Keratinocyte (primary cell): ENCODE results near the gene GJC3. TPM values are rescaled to one million over a fixed set of nuclear protein-coding genes. Genes with fewer than 3 reads are reported as not detected.

ENCODE experiments used
- DNase-seq: peaks from one replicate; pipeline ENCODE4 v3.0.0-alpha.2; 2011; ENCODE audit warnings: low read depth, missing footprints, low spot score
- FAIRE-seq: peaks from 2 replicates; lab custom pipeline; 2011; peaks lifted over from hg19 to GRCh38; lab: Jason Lieb, UNC
- H2AFZ ChIP-seq: 2 replicates; pipeline ENCODE4 v1.6.0; 2012; ENCODE audit warnings: low read length, control low read depth, inconsistent platforms; ENCODE audit not compliant: control insufficient read depth
- H3K27ac ChIP-seq: 2 replicates; pipeline ENCODE4 v1.5.1; 2011; ENCODE audit warnings: low read length; ENCODE audit not compliant: control insufficient read depth, insufficient read depth
- H3K27me3 ChIP-seq: 3 replicates; pipeline ENCODE4 v1.6.0; 2011; ENCODE audit warnings: low read length; ENCODE audit not compliant: control insufficient read depth, insufficient read depth; ENCODE audit errors: extremely low read depth
- H3K36me3 ChIP-seq, 2 experiments: 2 replicates in 1 of 2; 3 replicates in 1 of 2; pipeline ENCODE4 v1.5.1; 2011; ENCODE audit warnings: low read length in 2 of 2, mild to moderate bottlenecking in 1 of 2; ENCODE audit not compliant: control insufficient read depth in 2 of 2, insufficient read depth in 2 of 2; ENCODE audit errors: extremely low read depth in 1 of 2
- H3K4me1 ChIP-seq: 3 replicates; pipeline ENCODE4 v1.5.1; 2011; ENCODE audit warnings: low read length; ENCODE audit not compliant: control insufficient read depth, insufficient read depth; ENCODE audit errors: extremely low read depth
- H3K4me2 ChIP-seq: 3 replicates; pipeline ENCODE4 v1.6.0; 2011; ENCODE audit warnings: low read depth, low read length; ENCODE audit not compliant: control insufficient read depth, insufficient read depth; ENCODE audit errors: extremely low read depth
- H3K4me3 ChIP-seq, 3 experiments: fragments of 200-600 bp in 1 of 3; sonication (generic) in 1 of 3; 2 replicates in 2 of 3; 3 replicates in 1 of 3; pipeline ENCODE4 v1.5.1; 2011 to 2016; ENCODE audit warnings: low read length in 3 of 3, mild to moderate bottlenecking in 3 of 3, control low read depth in 2 of 3, inconsistent platforms in 1 of 3, low read depth in 1 of 3, mixed read lengths in 1 of 3, mixed run types in 1 of 3, moderate library complexity in 1 of 3; ENCODE audit not compliant: control insufficient read depth in 2 of 3, insufficient read depth in 2 of 3; ENCODE audit errors: extremely low read depth in 1 of 3
- H3K79me2 ChIP-seq: 2 replicates; pipeline ENCODE4 v1.6.0; 2012; ENCODE audit warnings: low read length; ENCODE audit not compliant: control insufficient read depth, insufficient read depth
- H3K9ac ChIP-seq: 3 replicates; pipeline ENCODE4 v1.6.0; 2011; ENCODE audit warnings: low read length; ENCODE audit not compliant: control insufficient read depth, insufficient read depth; ENCODE audit errors: extremely low read depth
- H3K9me1 ChIP-seq: 3 replicates; pipeline ENCODE4 v1.6.0; 2011; ENCODE audit warnings: low read length; ENCODE audit not compliant: control insufficient read depth, insufficient read depth; ENCODE audit errors: extremely low read depth
- H3K9me3 ChIP-seq: 2 replicates; pipeline ENCODE4 v1.5.1; 2012; ENCODE audit warnings: low read depth, low read length; ENCODE audit not compliant: control insufficient read depth
- H4K20me1 ChIP-seq: 3 replicates; pipeline ENCODE4 v1.6.0; 2011; ENCODE audit warnings: low read length; ENCODE audit not compliant: control insufficient read depth, insufficient read depth; ENCODE audit errors: extremely low read depth
- CTCF ChIP-seq, 3 experiments: IDR thresholded peaks in 1 of 3; conservative IDR thresholded peaks in 1 of 3; optimal IDR thresholded peaks in 1 of 3; 2 replicates in 2 of 3; 3 replicates in 1 of 3; pipeline versions ENCODE3 to v1.5.1; 2011; ENCODE audit warnings: low read length in 3 of 3, mild to moderate bottlenecking in 3 of 3, moderate library complexity in 2 of 3, control low read depth in 1 of 3, inconsistent platforms in 1 of 3; ENCODE audit not compliant: insufficient read depth in 2 of 3; ENCODE audit errors: extremely low read depth in 1 of 3
- EZH2 ChIP-seq: IDR thresholded peaks from one replicate; pipeline ENCODE4 v1.6.1; 2012; ENCODE audit warnings: inconsistent platforms, mild to moderate bottlenecking, low read length, moderate library complexity
- dilution Hi-C: fragments of 300-500 bp; cut with MboI; formaldehyde crosslinking; loops from one replicate; pipeline ENCODE4 v1.7.0; 2020; ENCODE audit warnings: low sequenced_read_pairs; ENCODE audit not compliant: extremely low pct_ligation_motif_present
- polyA plus RNA-seq, 5 experiments: library from polyadenylated mRNA; depleted of rRNA in 3 of 5; stranded (reverse) in 3 of 5; stranded (forward) in 1 of 5; unstranded in 1 of 5; fragments of >200 nt; gene quantifications; 1 replicate in 1 of 5; 2 replicates in 3 of 5; 3 replicates in 1 of 5; pipeline versions ENCODE4 v1.2.1 to v1.2.3, GENCODE V29; 2011 to 2012; ENCODE audit warnings: missing spikeins in 2 of 5, low read depth in 1 of 5, low replicate concordance in 1 of 5

Gene GJC3
- polyA plus RNA-seq, 1 donor (not counting 4 experiments of a cell fraction or from before 2014, with no cell fraction given): not detected

GRCh38 chr7:99898023-99898357, 31.4 kb downstream of the GJC3 start:
- DNase-seq: no peak
- no peak overlapping the region for H3K4me2 ChIP-seq
- H3K79me2 ChIP-seq: no peaks in the 10 kb centered on the region
- no peaks in the 10 kb centered on the region for H4K20me1 ChIP-seq
- H3K27me3 ChIP-seq: no peaks in the 10 kb centered on the region
- peaks cover 2% of the 10 kb centered on the region for H3K9me1 ChIP-seq
- no peak overlapping the region for H3K9ac ChIP-seq
- H3K4me1 ChIP-seq: no peaks in the 10 kb centered on the region
- H3K27ac ChIP-seq: no peak overlapping the region
- no peak overlapping the region for H2AFZ ChIP-seq
- no peaks in the 10 kb centered on the region for H3K9me3 ChIP-seq
- TF ChIP-seq EZH2: no peak
- dilution Hi-C loops: no loop called here
- no peak overlapping the region for H3K4me3 ChIP-seq
- no peak for FAIRE-seq
- H3K36me3 ChIP-seq: peaks cover 15% of the 10 kb centered on the region in 2 experiments

- DNase-seq (no peak), FAIRE-seq (no peak)
- Histone ChIP-seq H2AFZ (no peak overlapping the region), H3K36me3 (peaks cover 10 to 12% of the 10 kb centered on the region in 2 experiments), H3K27ac (no peak overlapping the region), H3K79me2 (no peaks in the 10 kb centered on the region), H3K9me3 (no peaks in the 10 kb centered on the region), H3K4me3 (no peak overlapping the region), H3K4me1 (no peaks in the 10 kb centered on the region), H3K27me3 (no peaks in the 10 kb centered on the region), H3K9me1 (peaks cover 2% of the 10 kb centered on the region), H3K4me2 (no peak overlapping the region), H3K9ac (no peak overlapping the region), H4K20me1 (no peaks in the 10 kb centered on the region)
- dilution Hi-C loops: no loop called here
- TF ChIP-seq CTCF (optimal IDR thresholded peaks at IDR 0.05 in 1 of 3, IDR thresholded peaks at IDR 0.05 in 1 of 3, conservative IDR thresholded peaks at IDR 0.05 in 1 of 3; ENCODE audit: extremely low read depth in 1 of 3, insufficient read depth in 2 of 3, low read length in 3 of 3) (no peak), EZH2 (no peak)
Observed at GRCh38 chr7:99897322-99898022, 31.9 kb downstream of the GJC3 start.

GRCh38 chr7:99894738-99895137, 34.7 kb downstream of the GJC3 start:
- dilution Hi-C loops: no loop called here
- peaks cover 1 to 7% of the 10 kb centered on the region in 2 experiments for H3K36me3 ChIP-seq
- H4K20me1 ChIP-seq: no peaks in the 10 kb centered on the region
- no peak overlapping the region for H2AFZ ChIP-seq
- H3K4me3 ChIP-seq: no peak overlapping the region
- no peaks in the 10 kb centered on the region for H3K27me3 ChIP-seq
- no peak overlapping the region for H3K9ac ChIP-seq
- no peaks in the 10 kb centered on the region for H3K79me2 ChIP-seq
- no peak overlapping the region for H3K4me2 ChIP-seq
- FAIRE-seq (no peak), DNase-seq (no peak)
- H3K9me3 ChIP-seq: no peaks in the 10 kb centered on the region
- TF ChIP-seq CTCF (optimal IDR thresholded peaks at IDR 0.05 in 1 of 3, IDR thresholded peaks at IDR 0.05 in 1 of 3, conservative IDR thresholded peaks at IDR 0.05 in 1 of 3; ENCODE audit: extremely low read depth in 1 of 3, insufficient read depth in 2 of 3, low read length in 3 of 3): no peak
- no peak for TF ChIP-seq EZH2
- H3K9me1 ChIP-seq: peaks cover 2% of the 10 kb centered on the region
- H3K27ac ChIP-seq: no peak overlapping the region
- no peaks in the 10 kb centered on the region for H3K4me1 ChIP-seq
